Mesothelial cell of epicardium (in vitro differentiated cells): Measurements from ENCODE around the gene ZMYND15. TPM values are rescaled to one million over a fixed set of nuclear protein-coding genes. Genes with fewer than 3 reads are reported as not detected.
A peak's percentile ranks its signal among the peaks of the same experiment; 100 is the strongest.

Source experiments
- DNase-seq, 2 experiments: peaks; one replicate each; pipeline ENCODE4 v3.0.0; 2021; ENCODE audit warnings: low spot score in 2 of 2; ENCODE audit not compliant: unreplicated experiment in 2 of 2
- H3K27ac Mint-ChIP-seq: 2 replicates; pipeline ENCODE4 v1.8.0; 2021; ENCODE audit warnings: mixed read lengths
- H3K27me3 Mint-ChIP-seq: 2 replicates; pipeline ENCODE4 v1.8.0; 2021; ENCODE audit warnings: low read depth, mixed read lengths
- H3K36me3 Mint-ChIP-seq: 2 replicates; pipeline ENCODE4 v1.8.0; 2021; ENCODE audit warnings: mixed read lengths
- H3K4me1 Mint-ChIP-seq: 2 replicates; pipeline ENCODE4 v1.8.0; 2021; ENCODE audit warnings: mixed read lengths
- H3K4me3 Mint-ChIP-seq: 2 replicates; pipeline ENCODE4 v1.8.0; 2021; ENCODE audit warnings: mild to moderate bottlenecking, moderate library complexity, mixed read lengths
- H3K9me3 Mint-ChIP-seq: 2 replicates; pipeline ENCODE4 v1.8.0; 2021; ENCODE audit warnings: mixed read lengths
- CTCF ChIP-seq: fragments of 200-600 bp; sonication (generic); IDR thresholded peaks from one replicate; pipeline ENCODE4 v1.5.0; 2021; ENCODE audit warnings: antibody characterized with exemption; ENCODE audit not compliant: unreplicated experiment
- total RNA-seq: library from RNA; stranded (reverse); gene quantifications from 3 replicates; pipeline ENCODE4 v1.2.1, GENCODE V29; 2021

The ZMYND15 gene
- total RNA-seq, 1 donor from 2014 or later, result 0.78 TPM

DNA sequence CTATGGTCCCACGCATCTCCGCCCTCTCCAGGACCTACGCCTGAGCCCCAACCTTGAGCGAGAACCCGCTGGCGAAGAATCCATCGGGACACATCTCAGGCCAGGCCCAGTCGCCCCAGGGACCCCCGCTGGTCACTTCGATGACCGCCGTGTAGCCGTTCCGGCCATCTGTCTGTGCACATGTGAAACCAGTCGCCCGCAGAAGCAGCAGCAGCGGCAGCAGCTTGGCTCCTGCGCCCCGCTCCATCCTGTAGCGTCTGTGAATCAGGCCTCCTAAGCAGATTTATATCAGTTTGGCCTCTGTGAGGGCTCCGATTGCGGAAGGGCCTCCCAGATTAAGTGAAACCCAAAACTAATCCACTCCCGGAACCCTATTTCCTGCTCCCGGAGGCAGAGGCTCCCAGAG lies 46.5 kb downstream of the ZMYND15 start, which contains the start of gene VMO1:
VMO1 (minus strand) TSS at position 259 of the 406 bp plus-strand sequence; CDS start at position 247, 12 bp downstream.
- Mint-ChIP-seq H3K27ac (peak within 1 kb of the TSS; percentile 21), H3K9me3 (no peaks in the 10 kb centered on the region), H3K36me3 (no peaks in the 10 kb centered on the region), H3K4me1 (peaks cover 19% of the 10 kb centered on the region), H3K4me3 (no peak within 1 kb of the TSS), H3K27me3 (peaks cover 20% of the 10 kb centered on the region)
- no peak for DNase-seq
- TF ChIP-seq CTCF, result no peak

DNA sequence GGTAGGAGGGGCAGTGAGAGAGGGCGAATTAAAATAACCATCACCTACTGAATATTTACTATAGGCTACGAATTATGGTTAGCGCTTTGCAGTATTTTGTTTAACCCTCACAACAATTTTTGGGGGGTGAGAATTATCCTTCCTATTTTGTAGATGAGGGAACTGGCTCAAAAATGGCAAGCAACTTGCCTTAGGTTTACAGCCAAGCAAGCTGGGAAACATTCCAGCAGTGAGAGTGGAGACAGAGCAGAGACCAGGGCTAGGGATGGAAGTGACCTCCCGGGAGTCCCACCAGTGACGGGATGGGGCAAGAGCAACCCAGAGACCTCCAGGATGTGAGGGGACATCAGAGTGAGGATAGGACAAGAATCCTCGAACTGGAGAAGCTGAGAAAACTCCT lies 46.9 kb downstream of the ZMYND15 start:
- H3K4me1 Mint-ChIP-seq, result peaks cover 19% of the 10 kb centered on the region
- no peaks in the 10 kb centered on the region for H3K9me3 Mint-ChIP-seq
- TF ChIP-seq CTCF, result no peak
- peaks cover 20% of the 10 kb centered on the region for H3K27me3 Mint-ChIP-seq
- no peak overlapping the region for H3K4me3 Mint-ChIP-seq
- no peak overlapping the region for H3K27ac Mint-ChIP-seq
- DNase-seq, result no peak
- no peaks in the 10 kb centered on the region for H3K36me3 Mint-ChIP-seq

DNA sequence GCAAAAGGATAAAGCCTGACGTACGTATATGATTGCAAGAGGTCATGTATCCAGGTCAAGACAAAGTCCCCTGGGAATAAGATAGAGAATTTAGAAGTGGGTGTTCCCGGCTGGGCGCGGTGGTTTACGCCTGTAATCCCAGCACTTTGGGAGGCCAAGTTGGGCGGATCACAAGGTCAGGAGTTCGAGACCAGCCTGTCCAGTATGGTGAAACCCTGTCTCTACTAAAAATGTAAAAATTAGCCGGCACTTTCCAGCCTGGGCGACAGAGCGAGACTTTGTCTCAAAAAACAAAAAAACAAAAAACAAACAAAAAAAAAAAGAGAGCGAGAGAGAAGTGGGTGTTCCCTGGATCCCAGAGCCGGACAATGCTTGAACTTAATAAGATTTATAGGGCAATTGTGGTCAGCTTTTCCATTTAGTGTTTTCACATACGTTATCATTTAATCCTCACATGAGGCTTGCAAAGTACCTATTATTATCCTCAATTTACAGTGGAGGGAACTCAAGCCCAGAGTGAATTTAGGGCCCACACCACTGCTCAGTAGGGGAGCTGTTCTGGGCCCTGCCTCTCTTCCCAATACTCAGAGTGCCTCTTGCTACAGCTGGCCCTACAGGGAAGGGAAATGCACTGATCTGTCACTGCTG lies 48.6 kb downstream of the ZMYND15 start:
- Mint-ChIP-seq H3K4me3 (peak overlapping the region; percentile 79), H3K27ac (no peak overlapping the region), H3K9me3 (no peaks in the 10 kb centered on the region), H3K27me3 (peaks cover 20% of the 10 kb centered on the region), H3K36me3 (no peaks in the 10 kb centered on the region), H3K4me1 (peaks cover 19% of the 10 kb centered on the region)
- TF ChIP-seq CTCF, result no peak
- no peak for DNase-seq

DNA sequence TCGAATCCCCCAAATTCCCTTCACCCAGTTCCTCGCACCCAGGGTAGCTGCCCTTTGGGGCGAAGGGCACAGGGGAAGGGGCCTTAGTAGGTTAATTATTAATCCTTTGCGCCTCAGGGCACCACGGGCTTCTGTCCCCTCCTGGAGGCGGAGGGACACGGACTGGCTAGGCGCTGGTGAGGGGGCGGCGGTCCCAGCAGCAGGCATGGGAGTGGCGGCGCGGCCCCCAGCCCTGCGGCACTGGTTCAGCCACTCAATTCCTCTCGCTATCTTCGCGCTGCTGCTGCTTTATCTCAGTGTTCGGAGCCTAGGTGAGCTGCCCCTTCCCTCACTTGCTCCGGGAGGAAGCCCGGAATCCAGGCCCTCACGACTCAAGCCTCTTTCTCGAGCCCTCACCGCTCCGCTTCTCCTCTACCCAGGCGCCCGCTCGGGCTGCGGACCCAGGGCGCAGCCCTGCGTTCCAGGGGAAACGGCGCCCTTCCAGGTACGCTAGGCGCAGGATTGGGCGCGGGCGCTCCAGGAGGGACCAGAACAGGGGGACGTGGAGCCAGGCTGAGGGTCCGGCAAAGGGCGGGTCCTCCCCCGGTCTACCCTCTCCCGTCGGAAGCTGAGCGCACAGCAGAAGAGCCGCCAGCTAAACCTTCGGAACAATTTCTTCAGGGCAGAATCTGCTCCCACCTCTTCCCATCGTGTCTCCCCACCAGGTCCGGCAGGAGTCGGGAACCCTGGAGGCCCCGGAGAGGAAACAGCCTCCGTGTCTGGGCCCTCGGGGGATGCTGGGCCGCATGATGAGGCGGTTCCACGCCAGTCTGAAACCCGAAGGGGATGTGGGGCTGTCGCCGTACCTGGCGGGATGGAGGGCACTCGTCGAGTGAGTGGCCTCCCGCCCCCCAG lies 49.4 kb downstream of the ZMYND15 start, which contains the start of gene GLTPD2:
GLTPD2 (plus strand) TSS at position 158 of the 894 bp plus-strand sequence; CDS start at position 206, 48 bp downstream.
- Mint-ChIP-seq H3K4me1 (peaks cover 19% of the 10 kb centered on the region), H3K4me3 (peak within 1 kb of the TSS; percentile 79), H3K36me3 (no peaks in the 10 kb centered on the region), H3K27me3 (peaks cover 19% of the 10 kb centered on the region), H3K27ac (peak within 1 kb of the TSS; percentile 79), H3K9me3 (no peaks in the 10 kb centered on the region)
- no peak for TF ChIP-seq CTCF
- peak in 1 of 2 experiments; percentile 59 for DNase-seq

GRCh38 chr17:4789701-4789950 lies 50.0 kb downstream of the ZMYND15 start:
- Mint-ChIP-seq H3K27me3 (peaks cover 19% of the 10 kb centered on the region), H3K36me3 (no peaks in the 10 kb centered on the region), H3K9me3 (no peaks in the 10 kb centered on the region), H3K4me3 (peak overlapping the region; percentile 79), H3K4me1 (peaks cover 19% of the 10 kb centered on the region), H3K27ac (peak overlapping the region; percentile 79)
- no peak for DNase-seq
- no peak for TF ChIP-seq CTCF
